Peyer's patch (tissue), 4 donors: Measurements from ENCODE around the gene SLC16A11. TPM values are rescaled to one million over a fixed set of nuclear protein-coding genes. Genes with fewer than 3 reads are reported as not detected.

Experiments
- DNase-seq, 3 donors: peaks; one replicate each; pipeline ENCODE4 v3.0.0-alpha.2; 2017 to 2019
- H3K27ac ChIP-seq, 4 donors: fragments of 200-600 bp; sonication (generic); one replicate each; pipeline ENCODE4 v1.5.1; 2016 to 2019
- H3K27me3 ChIP-seq, 2 donors: fragments of 200-600 bp; sonication (generic); one replicate each; pipeline ENCODE4 v1.5.1; 2019
- H3K36me3 ChIP-seq, 3 donors: fragments of 200-600 bp; sonication (generic); one replicate each; pipeline ENCODE4 v1.5.1; 2016 to 2019
- H3K4me1 ChIP-seq, 4 donors: fragments of 200-600 bp; sonication (generic); one replicate each; pipeline ENCODE4 v1.5.1; 2016 to 2019
- H3K4me3 ChIP-seq, 4 donors: fragments of 200-600 bp; sonication (generic); 1 replicate in 3 of 4; 2 replicates in 1 of 4; pipeline ENCODE4 v1.5.1; 2016 to 2019; ENCODE audit warnings: mild to moderate bottlenecking in 1 of 4
- H3K9me3 ChIP-seq, 4 donors: fragments of 200-600 bp; sonication (generic); one replicate each; pipeline ENCODE4 v1.5.1; 2016 to 2019; ENCODE audit warnings: mild to moderate bottlenecking in 1 of 4
- POLR2A ChIP-seq, 2 donors: fragments of 450-650 bp; IDR thresholded peaks; one replicate each; pipeline ENCODE4 v1.5.1; 2017; ENCODE audit warnings: antibody characterized with exemption in 2 of 2, mild to moderate bottlenecking in 2 of 2, moderate library complexity in 2 of 2
- total RNA-seq, 4 donors: library from RNA; depleted of rRNA; stranded (reverse); fragments of >200 nt; gene quantifications; one replicate each; pipeline ENCODE4 v1.1.0, GENCODE V29; 2016
- TF ChIP-seq, protein P1 (sequence below), 6 experiments: fragments of 450-650 bp in 4 of 6; fragments of 200-600 bp in 2 of 6; sonication (generic) in 1 of 6; IDR thresholded peaks; one replicate each; pipeline ENCODE4 v1.5.1; 2017 to 2019; ENCODE audit warnings: antibody characterized with exemption in 6 of 6, mild to moderate bottlenecking in 3 of 6, moderate library complexity in 1 of 6

SLC16A11 gene
- total RNA-seq, 4 donors from 2014 or later, result 0.94 to 1.1 TPM; not detected in 2

DNA sequence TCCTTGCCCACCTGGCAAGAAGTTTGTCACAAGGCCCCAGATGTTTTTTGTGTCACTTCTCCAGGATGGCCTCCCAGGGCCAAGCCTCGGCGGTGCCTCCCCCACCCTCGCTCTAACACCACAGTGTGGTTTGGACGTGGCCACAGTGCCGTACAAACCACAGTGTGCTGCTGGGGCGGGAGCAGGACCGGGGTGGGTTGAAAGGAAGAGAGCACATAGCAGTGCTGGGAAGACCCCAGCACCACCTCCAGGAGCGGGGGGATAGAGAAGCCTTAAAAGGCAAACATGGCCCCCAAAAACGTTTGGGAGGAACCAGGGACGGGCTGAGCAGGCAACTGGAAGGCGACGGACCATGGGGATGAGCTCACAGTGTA lies 26.1 kb downstream of the SLC16A11 start:
- peak overlapping the region in 1 of 4 donors; percentile 53 for H3K4me3 ChIP-seq

DNA sequence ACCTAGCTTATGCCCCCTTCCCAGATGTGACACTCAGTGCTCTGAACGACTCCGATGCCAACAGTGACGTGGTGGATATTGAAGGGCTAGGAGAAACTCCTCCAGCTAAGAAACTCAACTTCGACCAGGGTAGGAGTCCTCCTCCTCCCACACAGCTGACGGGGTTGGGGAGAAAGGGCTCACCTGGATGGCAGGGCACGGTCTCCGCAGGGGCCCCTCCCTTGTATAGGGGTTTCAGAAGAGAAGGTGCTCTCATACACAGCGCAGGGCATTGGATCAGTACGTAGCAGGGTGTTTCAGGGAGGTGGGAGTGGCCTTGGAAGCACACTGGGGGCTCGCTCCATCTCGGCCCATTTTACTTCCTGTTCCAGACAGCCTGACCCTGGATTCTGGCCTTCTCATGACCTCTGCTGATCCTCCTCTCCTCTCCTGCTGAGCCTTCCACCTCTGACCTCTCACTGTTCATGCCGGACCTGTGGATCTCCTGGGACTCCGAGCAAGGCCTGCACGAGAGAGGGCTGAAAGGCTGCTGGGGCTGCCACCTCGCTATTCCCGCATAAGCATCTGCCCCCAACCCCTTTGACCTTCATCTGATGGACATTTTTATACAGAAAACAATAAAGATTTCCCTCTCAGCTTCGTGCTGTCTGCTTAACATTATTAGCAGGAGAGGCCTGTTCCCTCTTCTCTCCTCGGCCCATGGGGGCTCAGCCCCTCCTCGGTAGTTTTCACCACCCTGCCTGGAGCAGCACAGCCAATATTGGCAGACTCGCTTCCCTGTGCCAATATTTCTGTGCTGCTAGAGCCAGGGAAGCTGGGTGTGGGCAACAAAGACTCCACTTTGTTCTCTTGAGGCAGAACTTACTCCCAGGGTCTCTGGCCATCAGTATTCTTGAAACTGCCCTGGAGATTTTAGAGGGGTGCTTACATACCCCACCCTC lies 26.7 kb downstream of the SLC16A11 start:
- H3K4me3 ChIP-seq, result no peak overlapping the region
- H3K9me3 ChIP-seq, result no peaks in the 10 kb centered on the region
- H3K36me3 ChIP-seq, result no peaks in the 10 kb centered on the region
- peaks cover 0 to 49% (median 15%) of the 10 kb centered on the region in 4 donors for H3K4me1 ChIP-seq
- H3K27me3 ChIP-seq, result no peaks in the 10 kb centered on the region
- H3K27ac ChIP-seq, result peak overlapping the region; percentile 62 to 82 (median 72)
- TF ChIP-seq, protein P1, sequence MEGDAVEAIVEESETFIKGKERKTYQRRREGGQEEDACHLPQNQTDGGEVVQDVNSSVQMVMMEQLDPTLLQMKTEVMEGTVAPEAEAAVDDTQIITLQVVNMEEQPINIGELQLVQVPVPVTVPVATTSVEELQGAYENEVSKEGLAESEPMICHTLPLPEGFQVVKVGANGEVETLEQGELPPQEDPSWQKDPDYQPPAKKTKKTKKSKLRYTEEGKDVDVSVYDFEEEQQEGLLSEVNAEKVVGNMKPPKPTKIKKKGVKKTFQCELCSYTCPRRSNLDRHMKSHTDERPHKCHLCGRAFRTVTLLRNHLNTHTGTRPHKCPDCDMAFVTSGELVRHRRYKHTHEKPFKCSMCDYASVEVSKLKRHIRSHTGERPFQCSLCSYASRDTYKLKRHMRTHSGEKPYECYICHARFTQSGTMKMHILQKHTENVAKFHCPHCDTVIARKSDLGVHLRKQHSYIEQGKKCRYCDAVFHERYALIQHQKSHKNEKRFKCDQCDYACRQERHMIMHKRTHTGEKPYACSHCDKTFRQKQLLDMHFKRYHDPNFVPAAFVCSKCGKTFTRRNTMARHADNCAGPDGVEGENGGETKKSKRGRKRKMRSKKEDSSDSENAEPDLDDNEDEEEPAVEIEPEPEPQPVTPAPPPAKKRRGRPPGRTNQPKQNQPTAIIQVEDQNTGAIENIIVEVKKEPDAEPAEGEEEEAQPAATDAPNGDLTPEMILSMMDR (IDR thresholded peaks at IDR 0.05), result no peak
- no peak for TF ChIP-seq POLR2A (IDR thresholded peaks at IDR 0.05)
- no peak for DNase-seq

More for the DNA sequence above, 26.1 kb downstream of the SLC16A11 start:
- Histone ChIP-seq H3K27ac (peak overlapping the region; percentile 62 to 82 (median 72)), H3K9me3 (no peaks in the 10 kb centered on the region), H3K36me3 (no peaks in the 10 kb centered on the region), H3K27me3 (no peaks in the 10 kb centered on the region), H3K4me1 (peaks cover 0 to 55% (median 19%) of the 10 kb centered on the region in 4 donors)
- DNase-seq, result no peak
- TF ChIP-seq POLR2A (IDR thresholded peaks at IDR 0.05), result no peak
- TF ChIP-seq, protein P1 (IDR thresholded peaks at IDR 0.05), result no peak

DNA sequence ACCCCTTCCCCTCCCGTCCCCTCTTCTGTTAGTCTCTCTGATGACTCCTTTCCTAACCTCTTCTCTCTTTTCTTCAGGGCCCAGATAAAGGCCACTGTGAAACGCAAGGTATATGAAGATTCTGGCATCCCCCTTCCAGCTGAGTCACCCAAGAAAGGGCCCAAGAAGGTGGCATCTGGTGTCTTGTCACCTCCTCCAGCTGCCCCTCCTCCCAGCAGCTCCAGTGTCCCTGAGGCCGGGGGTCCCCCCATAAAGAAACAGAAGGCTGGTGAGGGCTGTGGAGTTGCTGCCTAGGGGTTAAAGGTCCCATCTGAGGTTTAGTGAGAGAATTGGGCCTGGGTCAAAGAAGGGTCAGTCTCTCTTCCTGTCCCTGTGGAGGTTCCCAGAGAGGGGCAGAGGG lies 27.5 kb downstream of the SLC16A11 start:
- Histone ChIP-seq H3K27me3 (no peaks in the 10 kb centered on the region), H3K9me3 (no peaks in the 10 kb centered on the region), H3K4me1 (peaks cover 0 to 44% (median 16%) of the 10 kb centered on the region in 4 donors), H3K27ac (peak overlapping the region in 2 of 4 donors; percentile 17 to 98), H3K36me3 (no peaks in the 10 kb centered on the region), H3K4me3 (no peak overlapping the region)
- TF ChIP-seq POLR2A (IDR thresholded peaks at IDR 0.05), result no peak
- TF ChIP-seq, protein P1 (IDR thresholded peaks at IDR 0.05), result no peak
- no peak for DNase-seq

DNA sequence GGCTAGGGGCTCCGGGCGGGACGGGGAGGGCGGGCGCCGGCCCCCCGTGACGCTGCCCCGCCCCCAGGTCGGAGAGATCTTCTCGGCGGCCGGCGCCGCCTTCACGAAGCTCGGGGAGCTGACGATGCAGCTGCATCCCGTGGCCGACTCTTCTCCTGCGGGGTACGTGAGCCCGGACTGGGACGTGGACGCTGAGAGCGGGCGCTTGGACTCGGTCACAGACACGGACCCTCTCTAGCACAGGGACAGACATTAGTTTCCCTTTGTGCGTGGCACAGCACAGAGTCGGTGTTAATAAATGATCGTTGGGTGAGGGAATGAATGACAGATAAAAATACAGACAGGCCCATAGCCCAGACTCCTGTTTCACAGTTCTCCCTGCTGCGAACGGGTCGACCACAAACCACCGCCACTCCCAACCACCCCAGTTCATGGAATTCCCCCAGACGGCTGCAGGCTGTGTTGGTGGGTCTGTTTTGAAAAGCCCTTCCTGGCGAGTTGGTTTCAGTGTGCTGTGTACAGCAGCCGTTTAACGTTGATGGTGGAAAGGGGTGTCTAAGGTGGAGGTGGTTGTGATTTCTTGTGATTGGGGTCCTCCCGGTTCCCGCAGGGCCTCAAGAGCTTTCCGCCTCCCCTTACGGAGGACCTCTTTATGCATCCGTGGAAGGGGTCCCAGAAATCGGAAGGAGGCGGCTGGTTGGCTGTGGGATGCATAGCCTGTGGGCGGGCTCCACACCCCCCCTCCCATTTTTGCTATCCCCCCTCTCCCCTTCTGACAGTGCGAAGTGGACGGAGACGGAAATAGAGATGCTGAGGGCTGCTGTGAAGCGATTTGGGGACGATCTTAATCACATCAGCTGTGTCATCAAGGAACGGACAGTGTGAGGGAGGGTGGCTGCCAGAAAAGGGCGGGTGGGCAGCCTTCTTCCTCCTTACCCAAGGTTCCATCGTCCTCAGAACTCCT lies 28.6 kb downstream of the SLC16A11 start:
- Histone ChIP-seq H3K36me3 (no peaks in the 10 kb centered on the region), H3K27ac (peak overlapping the region; percentile 92 to 98 (median 96)), H3K9me3 (no peaks in the 10 kb centered on the region), H3K4me1 (peaks cover 4 to 55% (median 26%) of the 10 kb centered on the region in 4 donors), H3K4me3 (peak overlapping the region; percentile 65 to 88 (median 78)), H3K27me3 (no peaks in the 10 kb centered on the region)
- TF ChIP-seq, protein P1 (IDR thresholded peaks at IDR 0.05), result no peak
- TF ChIP-seq POLR2A (IDR thresholded peaks at IDR 0.05), result peak; percentile 1 to 54
- peak; percentile 53 to 71 (median 54) for DNase-seq
